Endodermal cell (in vitro differentiated cells): ENCODE results near the gene GRAP2. TPM values are rescaled to one million over a fixed set of nuclear protein-coding genes. Genes with fewer than 3 reads are reported as not detected.

Experiments used
- DNase-seq: peaks from one replicate; pipeline ENCODE4 v3.0.0-alpha.2; 2017
- H3K27ac ChIP-seq: 2 replicates; pipeline ENCODE4 v1.5.1; 2013; ENCODE audit warnings: mild to moderate bottlenecking, low read depth, low read length, moderate library complexity
- H3K27me3 ChIP-seq: 2 replicates; pipeline ENCODE4 v1.6.1; 2013; ENCODE audit warnings: mild to moderate bottlenecking, low read length, moderate library complexity; ENCODE audit not compliant: insufficient read depth, control insufficient read depth, poor library complexity, severe bottlenecking
- H3K36me3 ChIP-seq: 2 replicates; pipeline ENCODE4 v1.7.0; 2013; ENCODE audit warnings: mild to moderate bottlenecking, low read length, moderate library complexity; ENCODE audit not compliant: control insufficient read depth, insufficient read depth
- H3K4me1 ChIP-seq: one replicate; pipeline ENCODE4 v1.7.0; 2013; ENCODE audit warnings: low read length; ENCODE audit not compliant: control insufficient read depth, insufficient read depth
- H3K4me3 ChIP-seq: 2 replicates; pipeline ENCODE4 v1.5.1; 2013; ENCODE audit warnings: mild to moderate bottlenecking, low read length, moderate library complexity
- H3K9ac ChIP-seq: 2 replicates; pipeline ENCODE4 v1.6.1; 2013; ENCODE audit warnings: mild to moderate bottlenecking, low read length, moderate library complexity; ENCODE audit not compliant: poor library complexity, severe bottlenecking; ENCODE audit errors: extremely low read depth
- H3K9me3 ChIP-seq: 2 replicates; pipeline ENCODE4 v1.6.1; 2013; ENCODE audit warnings: mild to moderate bottlenecking, low read length, moderate library complexity; ENCODE audit not compliant: control insufficient read depth
- H3K27ac Mint-ChIP-seq: 2 replicates; pipeline ENCODE4 v1.8.0; 2020; ENCODE audit warnings: mixed read lengths
- H3K27me3 Mint-ChIP-seq: 2 replicates; pipeline ENCODE4 v1.8.0; 2021; ENCODE audit warnings: mild to moderate bottlenecking, mixed read lengths; ENCODE audit not compliant: insufficient read depth
- H3K36me3 Mint-ChIP-seq: 2 replicates; pipeline ENCODE4 v1.8.0; 2020; ENCODE audit warnings: low read depth, mixed read lengths
- H3K4me1 Mint-ChIP-seq: 2 replicates; pipeline ENCODE4 v1.8.0; 2020; ENCODE audit warnings: mixed read lengths
- H3K4me3 Mint-ChIP-seq: 2 replicates; pipeline ENCODE4 v1.8.0; 2020; ENCODE audit warnings: mild to moderate bottlenecking, moderate library complexity, mixed read lengths
- H3K9me3 Mint-ChIP-seq: 2 replicates; pipeline ENCODE4 v1.8.0; 2020; ENCODE audit warnings: mild to moderate bottlenecking, mixed read lengths
- WGBS, 2 experiments: methylation state at CpG; one replicate each; pipeline versions ENCODE4 v1.1.5 to v1.1.7; 2013; ENCODE audit warnings: missing lambda C conversion rate in 2 of 2, mixed read lengths in 1 of 2; ENCODE audit not compliant: insufficient coverage in 1 of 2, insufficient read length in 1 of 2; 5-methylcytosine and 5-hydroxymethylcytosine counted together
- total RNA-seq, 2 donors: library from RNA; stranded (reverse); fragmentation: NEBNext Ultra II Directional in 1 of 2; extraction: Animal tissue kit (Norgen Biotek cat#: 25700) in 1 of 2; gene quantifications; 2 replicates in 1 of 2; 3 replicates in 1 of 2; pipeline ENCODE4 v1.2.1, GENCODE V29; 2021
- TF ChIP-seq, protein P1 (sequence below): fragments of 200-600 bp; sonication (generic); conservative IDR thresholded peaks from 2 replicates; pipeline ENCODE4 v1.5.0; 2021; ENCODE audit warnings: antibody characterized with exemption, mild to moderate bottlenecking

The GRAP2 gene
- total RNA-seq, 2 donors from 2014 or later = 0.11 to 0.92 TPM

- Histone ChIP-seq H3K4me3 (no peak overlapping the region), H3K4me1 (peaks cover 4% of the 10 kb centered on the region), H3K27me3 (no peaks in the 10 kb centered on the region), H3K27ac (no peak overlapping the region), H3K9ac (no peak overlapping the region), H3K9me3 (no peaks in the 10 kb centered on the region), H3K36me3 (peaks cover 6% of the 10 kb centered on the region)
- TF ChIP-seq, protein P1, sequence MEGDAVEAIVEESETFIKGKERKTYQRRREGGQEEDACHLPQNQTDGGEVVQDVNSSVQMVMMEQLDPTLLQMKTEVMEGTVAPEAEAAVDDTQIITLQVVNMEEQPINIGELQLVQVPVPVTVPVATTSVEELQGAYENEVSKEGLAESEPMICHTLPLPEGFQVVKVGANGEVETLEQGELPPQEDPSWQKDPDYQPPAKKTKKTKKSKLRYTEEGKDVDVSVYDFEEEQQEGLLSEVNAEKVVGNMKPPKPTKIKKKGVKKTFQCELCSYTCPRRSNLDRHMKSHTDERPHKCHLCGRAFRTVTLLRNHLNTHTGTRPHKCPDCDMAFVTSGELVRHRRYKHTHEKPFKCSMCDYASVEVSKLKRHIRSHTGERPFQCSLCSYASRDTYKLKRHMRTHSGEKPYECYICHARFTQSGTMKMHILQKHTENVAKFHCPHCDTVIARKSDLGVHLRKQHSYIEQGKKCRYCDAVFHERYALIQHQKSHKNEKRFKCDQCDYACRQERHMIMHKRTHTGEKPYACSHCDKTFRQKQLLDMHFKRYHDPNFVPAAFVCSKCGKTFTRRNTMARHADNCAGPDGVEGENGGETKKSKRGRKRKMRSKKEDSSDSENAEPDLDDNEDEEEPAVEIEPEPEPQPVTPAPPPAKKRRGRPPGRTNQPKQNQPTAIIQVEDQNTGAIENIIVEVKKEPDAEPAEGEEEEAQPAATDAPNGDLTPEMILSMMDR = no peak
- Mint-ChIP-seq H3K27ac (no peak overlapping the region), H3K4me3 (no peak overlapping the region), H3K4me1 (peaks cover 3% of the 10 kb centered on the region), H3K36me3 (peaks cover 32% of the 10 kb centered on the region), H3K27me3 (no peaks in the 10 kb centered on the region), H3K9me3 (no peaks in the 10 kb centered on the region)
- WGBS, 2 experiments = 93 to 95% methylated on average over 8 to 11 of the region's 11 CpGs
- DNase-seq = no peak
These were observed 121.8 kb downstream of the GRAP2 start for GRCh38 chr22:40022536-40023240.

Other genes with a start within 250 kb of the GRAP2 start
- gene ENTHD1, start 7.3 kb upstream of the GRAP2 start, total RNA-seq = not detected
- gene TMA7B, start 59.3 kb downstream of the GRAP2 start, total RNA-seq = not detected
- 10 to 100 TPM; 18.9 to 34.1 TPM for gene FAM83F, start 93.9 kb downstream of the GRAP2 start, total RNA-seq